COLO668 (cell line): ENCODE results near the gene C14orf132.
A peak's percentile ranks its signal among the peaks of the same experiment; 100 is the strongest.

ENCODE experiments used
- DNase-seq: peaks from one replicate; lab custom pipeline; 2025; ENCODE audit not compliant: unreplicated experiment; lab: John Stamatoyannopoulos, UW

C14orf132 gene

DNA sequence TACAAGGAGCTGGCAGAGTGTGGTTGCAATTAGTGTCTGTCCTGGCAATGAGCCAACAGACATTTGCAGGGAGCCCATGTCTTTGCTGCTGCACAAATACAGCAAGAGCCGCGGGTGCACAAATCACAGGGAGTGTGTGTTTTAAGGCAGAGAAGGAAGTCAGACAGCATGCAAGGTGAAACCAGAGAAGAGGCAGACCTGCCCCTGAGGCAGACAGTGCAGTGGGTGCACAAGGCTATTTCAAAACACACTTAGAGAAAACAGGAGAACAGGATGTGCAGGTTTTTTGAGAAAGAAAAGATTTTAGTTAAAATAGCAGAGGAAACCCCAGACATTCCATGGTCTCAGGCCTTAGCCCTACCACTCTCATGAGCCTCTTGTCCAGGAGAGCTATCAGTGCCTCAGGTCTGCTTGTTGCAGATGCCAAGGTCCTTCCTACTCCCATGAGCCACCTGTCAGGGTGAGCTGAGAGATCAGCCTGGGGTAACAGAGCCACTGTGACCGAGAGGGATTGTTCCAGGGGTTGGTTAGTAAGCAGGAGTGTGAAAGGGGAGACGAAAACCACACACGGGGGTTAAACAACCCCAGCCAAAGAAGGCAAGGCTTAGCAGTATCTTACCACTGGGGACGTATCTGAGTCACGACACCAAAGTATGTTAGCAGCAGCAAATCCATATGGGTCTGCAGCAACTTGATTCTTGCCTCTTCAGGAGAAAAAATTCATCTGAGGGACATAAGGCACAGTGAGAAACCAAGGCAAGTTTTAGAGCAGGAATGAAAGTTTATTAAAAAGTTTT is 78.1 kb downstream of the C14orf132 start:
- DNase-seq: peak; percentile 59

DNA sequence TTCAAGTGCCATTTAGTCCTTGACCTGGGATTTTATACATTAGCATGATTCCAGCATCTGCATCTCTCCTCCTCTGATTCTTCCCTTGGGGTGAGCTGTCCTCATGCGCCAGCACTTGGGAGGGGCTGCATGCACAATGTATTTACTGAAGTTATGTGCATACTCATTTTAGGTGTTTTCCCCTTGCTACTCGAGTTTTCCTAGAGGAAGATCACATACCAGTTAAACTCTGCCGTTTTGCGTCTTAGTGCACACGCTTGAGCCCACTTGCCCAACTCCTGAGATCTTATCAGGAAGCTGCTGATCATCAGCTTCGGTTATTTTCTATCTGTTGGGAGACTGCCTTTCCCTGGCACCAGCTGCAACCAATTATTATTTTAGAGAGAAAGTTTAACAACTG is 78.8 kb downstream of the C14orf132 start:
- no peak for DNase-seq

DNA sequence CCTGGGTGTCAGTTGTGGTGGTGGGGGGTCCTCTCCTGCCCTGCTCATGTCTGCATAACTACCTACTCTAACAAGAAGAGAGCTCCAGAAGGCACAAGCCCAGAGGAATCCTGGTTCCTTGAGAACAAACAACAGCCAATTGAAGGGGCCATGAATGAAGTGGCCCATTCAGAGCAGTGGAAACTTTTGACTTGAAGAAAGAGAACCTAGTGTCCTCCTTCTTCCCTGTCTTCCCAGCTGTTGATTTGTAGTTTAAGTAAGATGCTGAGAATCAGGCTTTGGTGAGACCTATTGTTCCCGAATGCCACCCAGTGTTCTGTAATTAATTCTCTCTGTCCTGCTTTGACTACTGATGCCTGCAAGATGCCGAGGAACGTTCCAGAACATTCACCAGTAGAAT is 79.2 kb downstream of the C14orf132 start:
- no peak for DNase-seq

DNA sequence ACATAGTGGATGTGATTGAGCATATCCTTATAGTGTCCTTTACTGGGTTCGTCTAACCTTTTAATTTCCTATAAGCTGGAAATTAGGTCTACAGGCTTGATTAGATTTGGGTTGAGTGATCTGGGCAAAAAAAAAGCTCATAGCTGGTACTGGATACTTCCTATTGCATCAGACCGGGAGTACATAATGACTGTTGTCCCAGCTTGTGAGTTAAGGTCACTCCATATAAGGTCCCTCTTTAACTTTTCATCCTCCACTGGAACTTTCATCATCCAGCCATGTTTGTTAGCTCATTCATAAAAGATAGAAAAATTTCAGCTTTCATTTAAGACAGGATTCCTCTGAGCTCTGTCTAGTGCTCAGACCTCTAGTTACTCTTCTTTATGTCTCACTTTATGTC is 80.8 kb downstream of the C14orf132 start:
- DNase-seq: no peak

DNA sequence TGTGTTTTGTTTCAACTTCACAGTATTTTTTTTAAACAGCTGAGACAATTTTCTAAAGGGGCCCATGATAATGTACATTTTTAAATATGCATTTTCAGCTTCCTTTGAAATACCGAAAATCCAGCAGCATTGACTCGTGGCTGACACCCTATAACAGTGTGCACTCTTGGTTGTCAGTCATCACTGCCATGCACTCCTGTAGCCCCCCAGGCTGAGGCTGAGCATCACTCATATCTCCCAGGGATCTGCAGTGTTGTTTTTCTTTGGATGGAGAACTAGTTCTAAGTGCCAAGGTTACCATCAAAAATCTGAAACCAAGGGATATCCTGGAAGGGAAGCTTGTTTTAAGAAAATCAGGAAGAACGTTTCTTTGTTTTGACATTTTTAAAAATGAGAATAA is 81.2 kb downstream of the C14orf132 start:
- DNase-seq: no peak

DNA sequence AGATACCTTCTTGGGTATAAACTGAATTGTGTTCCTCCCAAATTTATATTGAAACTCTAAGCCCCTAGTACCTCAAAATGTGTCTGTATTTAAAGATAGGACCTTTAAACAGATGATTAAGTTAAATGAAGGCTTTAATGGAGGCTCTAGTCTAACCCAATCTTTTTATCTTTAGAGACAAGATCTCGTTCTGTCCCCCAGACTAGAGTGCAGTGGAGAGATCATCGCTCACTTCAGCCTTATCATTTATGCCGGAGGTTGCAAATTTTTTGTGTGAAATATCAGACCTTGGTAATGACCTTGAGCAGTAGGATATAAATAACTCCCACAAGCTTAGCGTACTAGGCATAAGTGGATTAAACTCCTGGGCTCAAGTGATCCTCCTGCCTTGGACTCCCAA is 81.8 kb downstream of the C14orf132 start:
- no peak for DNase-seq

DNA sequence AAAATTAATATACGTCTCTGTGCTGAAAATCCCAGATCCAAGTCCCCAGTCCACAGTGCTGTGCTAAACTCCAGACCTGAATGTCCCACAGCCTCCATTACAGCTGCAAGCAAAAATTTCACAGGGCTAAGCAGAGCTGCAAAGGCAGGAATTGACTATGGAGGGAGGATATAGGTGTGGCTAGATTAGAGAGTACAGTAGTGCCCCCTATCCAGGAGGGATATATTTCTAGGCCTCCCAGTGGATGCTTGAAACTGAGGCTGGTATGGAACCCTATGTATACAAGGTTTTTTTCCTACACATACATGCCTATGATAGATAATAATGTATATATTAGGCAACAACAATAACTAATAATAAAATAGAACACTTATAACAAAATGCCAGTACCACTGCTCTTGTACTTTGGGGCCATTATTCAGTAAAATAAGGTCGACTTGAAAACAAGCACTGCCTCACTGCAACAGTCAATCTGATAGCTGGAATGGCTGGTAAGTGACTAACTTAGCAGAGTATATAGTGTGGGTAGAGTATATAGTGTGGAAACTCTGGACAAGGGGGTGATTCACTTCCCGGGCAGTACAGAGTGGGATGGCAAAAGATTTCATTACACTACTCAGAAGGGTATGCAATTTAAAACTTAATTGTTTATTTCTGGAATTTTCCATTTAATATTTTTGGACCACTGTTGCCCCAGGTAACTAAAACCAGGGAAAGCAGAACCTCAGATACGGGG is 82.7 kb downstream of the C14orf132 start:
- no peak for DNase-seq

DNA sequence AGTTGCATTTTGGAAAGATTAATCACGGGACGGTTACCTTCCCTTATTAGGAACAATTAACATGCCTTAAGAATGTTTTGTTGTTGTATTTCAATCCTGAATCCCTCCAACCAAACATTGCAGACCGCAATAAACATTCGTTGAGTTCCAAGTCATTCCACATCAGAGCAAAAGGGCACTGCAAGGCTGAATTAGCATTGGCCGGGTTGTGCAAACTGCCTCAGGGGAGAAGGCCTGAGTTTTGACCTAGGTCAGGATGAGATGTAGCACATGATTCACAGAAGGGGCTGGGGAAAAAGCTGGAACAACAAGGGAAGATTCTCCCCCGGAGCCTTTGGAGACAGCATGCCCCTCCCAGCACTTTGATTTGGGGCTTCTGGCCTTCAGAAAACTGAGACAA is 83.3 kb downstream of the C14orf132 start:
- no peak for DNase-seq

DNA sequence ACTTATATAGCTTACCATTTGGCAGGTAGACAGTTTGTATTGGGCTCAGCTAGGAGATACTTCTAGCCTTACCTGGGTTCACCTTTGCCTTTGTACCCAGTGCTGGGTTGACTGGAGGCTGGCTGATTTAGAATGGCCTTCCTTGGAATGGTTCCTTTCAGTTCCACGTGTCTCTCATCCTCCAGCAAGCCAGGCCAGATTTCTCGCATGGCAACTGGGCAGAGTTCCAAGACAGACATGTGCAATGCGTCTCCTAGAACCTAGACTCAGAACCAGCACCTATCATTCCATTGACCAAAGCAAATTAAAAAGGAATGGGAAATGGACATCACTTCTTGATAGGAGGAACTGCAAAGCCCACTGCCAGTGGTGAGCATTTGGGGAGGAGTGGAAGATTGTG is 86.4 kb downstream of the C14orf132 start:
- DNase-seq: no peak

DNA sequence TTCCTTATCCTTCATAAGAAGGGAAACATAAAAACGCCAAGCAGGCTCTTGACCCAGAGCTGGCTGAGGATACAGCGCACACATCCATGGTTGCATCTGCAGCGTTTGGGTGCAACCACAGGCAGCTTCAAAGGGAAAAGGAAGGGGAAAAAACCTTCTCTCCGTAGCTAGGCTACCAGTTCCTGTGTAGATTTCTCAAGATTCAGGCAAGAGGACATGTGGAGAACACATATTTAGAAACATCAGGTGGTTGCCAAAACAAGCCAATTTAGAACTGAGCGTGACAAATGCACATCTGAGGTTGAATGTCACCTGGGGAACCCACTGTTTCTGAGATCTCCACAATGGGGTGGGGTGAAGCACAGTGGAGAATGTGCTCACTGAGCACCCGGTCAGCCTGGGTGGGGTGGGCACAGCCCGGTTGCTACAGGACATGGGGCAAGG is 87.2 kb downstream of the C14orf132 start:
- no peak for DNase-seq

DNA sequence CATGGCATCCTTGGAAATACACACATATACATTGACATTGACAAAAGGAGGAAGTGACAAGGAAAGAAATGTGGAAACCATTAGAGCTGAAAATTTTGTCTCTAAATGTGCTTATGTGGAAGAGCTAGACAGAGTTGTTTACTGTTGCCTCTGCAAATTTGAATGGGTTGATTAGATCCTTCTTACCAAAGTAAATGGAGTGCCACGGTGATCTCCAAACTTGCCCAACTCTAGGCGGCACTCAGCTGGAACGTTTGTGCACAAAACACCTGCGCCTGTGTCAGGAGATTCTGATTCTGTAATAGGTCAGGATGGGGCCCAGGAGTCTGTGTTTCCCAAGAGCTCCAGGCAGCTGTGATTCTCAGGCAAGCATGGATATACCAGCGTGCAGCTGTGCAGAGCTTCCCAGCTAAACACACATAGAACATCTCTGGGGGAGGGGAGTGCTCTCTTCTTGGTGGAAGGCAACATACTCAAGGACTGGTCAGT is 87.7 kb downstream of the C14orf132 start:
- peak; percentile 70 for DNase-seq

DNA sequence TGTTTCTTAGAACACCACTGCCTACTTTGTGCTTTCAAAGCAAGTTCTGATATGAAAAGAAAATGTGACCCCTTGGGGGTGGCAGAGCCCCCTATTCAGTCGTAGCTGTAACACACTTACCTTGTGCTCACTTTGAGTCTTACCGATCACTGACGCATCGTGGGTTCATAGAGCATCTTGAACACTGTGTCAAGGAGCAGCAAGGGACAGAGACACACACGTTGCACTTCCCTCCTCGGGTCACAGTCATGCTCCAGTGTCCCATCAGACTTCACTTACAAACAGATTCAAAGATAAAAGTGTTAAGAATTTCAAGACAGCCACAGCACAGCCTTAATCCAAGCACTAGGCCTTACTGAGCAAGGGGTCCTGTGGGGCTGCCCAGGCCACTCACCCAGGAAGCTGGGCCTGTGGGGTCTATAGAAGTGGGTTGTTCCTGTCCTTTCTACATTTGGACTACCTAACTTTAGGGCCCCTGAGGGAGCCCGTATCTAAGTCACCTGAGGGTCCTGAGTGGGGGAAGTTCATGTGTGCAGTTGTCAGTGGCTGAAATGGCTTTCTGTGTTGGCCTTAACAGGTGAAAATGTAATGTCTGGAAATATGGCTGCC is 90.1 kb downstream of the C14orf132 start:
- no peak for DNase-seq

DNA sequence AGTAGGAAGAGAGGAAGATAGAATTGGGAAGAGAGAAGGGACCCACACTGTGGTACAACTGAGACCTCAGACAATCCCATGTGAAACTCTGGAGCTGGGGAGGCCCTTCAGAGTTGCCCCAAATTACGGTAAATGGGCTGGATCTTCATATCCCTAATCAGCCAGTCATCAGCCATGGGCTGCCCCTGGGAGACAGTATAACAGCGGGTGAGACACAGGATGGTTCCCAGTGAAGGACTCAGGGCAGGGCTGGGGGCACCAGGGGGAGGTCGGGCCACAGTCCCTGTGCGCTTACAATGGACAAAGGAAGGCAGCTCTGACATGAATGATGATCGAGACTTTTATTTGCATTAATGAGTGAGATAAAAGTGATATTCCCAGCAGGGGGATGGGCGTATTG is 91.2 kb downstream of the C14orf132 start:
- DNase-seq: no peak

DNA sequence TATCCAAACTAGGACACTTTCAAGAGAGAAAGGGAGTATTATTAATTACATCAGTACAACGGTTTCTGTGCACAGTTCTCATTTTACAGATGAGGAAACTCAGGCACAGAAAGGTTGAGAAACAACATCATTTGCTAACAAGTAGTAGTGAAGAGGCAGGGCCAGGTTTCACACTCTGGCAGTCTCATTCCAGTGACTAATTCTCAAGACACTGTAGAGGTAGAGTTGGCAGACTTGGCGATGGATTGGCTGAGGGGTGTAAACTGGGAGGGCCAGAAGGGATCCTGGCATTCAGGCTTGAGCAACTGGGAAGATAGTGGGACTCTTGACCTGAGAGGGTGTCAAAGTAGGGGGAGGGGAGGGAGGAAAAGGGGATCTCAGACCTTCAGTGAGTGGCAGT is 91.7 kb downstream of the C14orf132 start:
- DNase-seq: no peak

DNA sequence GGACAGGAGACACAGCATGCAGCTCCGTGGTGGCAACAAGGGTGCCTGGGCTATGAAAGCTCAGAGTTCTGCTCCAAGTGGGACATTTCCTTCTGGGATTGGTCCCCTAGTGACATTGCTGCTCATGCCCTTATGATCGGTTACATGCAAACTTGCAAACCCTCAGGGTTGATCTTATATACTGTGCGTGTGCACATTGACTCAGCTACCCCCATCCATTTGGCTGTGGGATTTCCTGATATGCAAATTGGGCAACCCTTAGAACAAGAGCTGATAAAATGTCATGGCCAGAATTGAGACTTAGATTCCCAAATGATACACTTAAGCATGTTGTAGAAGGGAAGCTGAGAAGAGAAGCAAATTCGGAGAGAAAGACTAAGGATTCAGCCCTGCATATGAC is 92.7 kb downstream of the C14orf132 start:
- no peak for DNase-seq

DNA sequence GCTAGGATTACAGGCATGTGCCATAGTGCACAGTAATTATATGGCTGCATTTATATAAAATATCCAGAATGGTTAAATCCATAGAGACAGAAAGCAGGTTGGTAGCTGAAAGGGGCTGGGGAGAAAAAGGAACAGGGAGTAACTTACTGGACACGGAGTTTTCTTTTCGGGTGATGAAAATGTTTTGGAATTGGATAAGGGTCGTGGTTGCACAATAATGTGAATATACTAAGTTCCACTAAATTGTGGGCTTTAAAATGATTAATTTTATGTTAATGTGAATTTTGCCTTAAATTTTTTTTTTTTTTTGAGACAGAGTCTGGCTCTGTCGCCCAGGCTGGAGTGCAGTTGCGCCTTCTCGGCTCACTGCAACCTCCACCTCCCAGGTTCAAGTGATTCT is 95.3 kb downstream of the C14orf132 start:
- DNase-seq: no peak

DNA sequence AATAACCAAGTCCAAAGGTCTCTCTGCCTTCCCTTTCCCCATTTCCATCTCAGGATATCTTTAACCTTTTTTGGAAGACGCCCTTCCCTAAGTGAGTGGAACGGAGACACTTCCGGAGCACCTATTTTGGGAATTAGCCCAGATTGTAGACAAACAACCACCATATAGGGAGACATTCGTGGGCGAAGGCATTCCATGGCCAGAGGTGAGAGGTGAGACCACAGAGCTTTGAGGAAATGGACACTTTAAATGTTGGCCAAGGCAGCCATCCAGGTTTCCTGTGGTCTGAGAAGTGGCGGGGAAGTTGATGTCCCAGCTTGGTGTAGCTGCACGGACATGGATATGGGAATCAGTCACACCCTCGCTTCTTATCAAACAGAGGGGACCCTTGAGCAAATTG is 96.1 kb downstream of the C14orf132 start:
- no peak for DNase-seq

DNA sequence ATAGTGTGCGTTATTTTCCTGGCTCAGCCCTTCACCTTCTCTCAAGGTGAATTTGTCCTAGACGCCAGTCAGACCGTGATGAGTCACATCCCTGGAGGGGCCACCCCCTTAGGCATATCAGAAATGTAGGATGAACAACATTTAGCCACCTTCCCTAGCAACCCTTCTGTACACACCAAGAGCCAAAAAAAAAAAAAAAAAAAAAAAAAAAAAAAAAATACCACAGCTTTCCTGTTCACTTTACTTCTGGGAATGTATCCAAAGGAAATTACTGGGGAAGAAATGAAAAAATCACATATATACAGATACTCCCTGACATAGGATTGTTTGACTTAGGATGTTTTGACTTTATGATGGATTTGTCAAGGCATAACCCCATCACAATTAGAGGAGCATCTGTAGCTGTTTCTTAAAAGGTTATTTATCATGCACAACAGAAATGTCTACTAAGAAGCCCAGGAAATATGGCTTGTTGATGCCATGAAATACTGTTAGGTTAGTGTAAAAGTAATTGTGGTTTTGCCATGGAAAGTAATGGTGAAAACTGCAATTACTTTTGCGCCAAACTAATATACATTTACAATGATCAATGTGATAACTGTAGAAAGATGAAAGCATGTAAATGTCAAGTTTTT is 97.3 kb downstream of the C14orf132 start:
- no peak for DNase-seq

DNA sequence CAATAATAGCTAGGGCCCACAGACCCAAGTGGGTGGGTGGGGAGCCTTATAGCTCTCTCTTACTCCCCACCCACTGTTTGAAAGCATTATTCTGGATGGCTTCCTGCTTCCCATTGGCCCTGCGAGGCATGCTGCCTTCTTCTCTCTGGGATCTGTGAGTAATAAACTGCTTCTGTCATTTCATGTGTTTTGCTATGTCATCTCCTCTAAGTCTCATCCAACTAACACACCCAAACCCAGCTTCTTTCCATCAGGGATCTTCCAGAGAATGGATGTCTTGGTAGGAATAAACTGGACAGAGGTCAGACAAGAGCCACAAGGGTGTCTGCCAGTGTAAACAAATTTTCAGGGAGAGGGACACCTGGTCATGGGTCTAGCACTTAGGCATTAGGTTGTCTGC is 99.1 kb downstream of the C14orf132 start:
- DNase-seq: no peak

DNA sequence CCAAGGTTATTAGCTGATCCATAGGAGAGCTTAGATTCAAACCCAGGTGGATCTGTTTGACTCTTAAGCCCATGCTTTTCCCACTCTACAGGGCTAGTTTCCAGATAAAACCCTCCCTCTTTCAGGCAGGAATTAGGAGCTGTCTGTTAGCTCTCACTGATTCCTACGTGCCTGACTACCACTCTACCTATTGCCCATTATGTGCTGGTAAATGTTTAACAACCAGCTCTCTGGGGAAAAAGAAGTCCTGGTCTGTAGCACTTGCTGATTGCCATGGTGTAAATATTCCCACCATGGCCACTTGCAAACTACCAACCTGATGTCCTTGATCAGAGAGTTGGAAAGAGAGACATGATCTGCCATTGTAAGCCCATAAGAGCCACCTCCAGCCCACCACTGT is 100.0 kb downstream of the C14orf132 start:
- DNase-seq: no peak

DNA sequence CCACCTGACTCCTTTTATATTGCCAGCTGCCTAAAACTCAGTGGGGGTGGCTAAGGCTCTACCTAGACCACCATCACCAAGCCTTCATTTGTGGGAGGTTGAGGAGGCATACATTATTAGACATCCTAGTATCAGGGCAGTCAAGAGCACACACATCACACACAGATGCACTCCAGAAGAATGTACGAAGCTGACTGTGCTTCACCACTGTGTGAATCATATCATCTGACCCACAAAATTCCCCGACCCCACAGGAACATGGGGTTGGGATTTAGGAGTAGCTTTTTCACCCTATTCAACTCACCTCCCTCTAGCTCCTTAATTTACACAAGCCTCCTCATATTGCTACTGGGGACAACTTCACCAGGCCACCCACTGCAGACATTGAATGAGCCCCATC is 100.7 kb downstream of the C14orf132 start:
- DNase-seq: no peak

DNA sequence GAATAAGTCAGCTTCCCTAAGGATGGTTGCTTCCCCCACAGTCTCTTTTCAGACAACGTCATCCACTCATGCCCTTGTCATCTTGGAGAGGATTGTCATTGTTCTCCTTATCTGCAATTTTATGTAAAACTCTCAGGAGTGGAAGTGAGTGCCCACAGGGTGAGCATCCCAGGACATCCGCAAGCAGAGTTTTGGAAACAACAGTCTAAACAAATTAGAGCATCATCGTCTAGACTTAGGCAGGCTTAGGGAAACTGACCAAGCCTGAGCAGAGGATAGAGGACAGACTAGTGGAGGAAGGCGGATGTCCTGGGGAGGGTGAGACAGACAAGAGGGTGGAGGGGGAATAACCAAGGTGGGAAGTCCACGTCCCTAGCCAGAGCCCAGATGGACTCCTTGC is 101.8 kb downstream of the C14orf132 start:
- no peak for DNase-seq
